Body of pancreas (tissue), 4 donors: ENCODE measurements around the gene ZNF730.

ENCODE experiments used
- POLR2A ChIP-seq, 3 donors: fragments of 450-650 bp; IDR thresholded peaks; one replicate each; pipeline ENCODE4 v1.6.1; 2016; ENCODE audit warnings: antibody characterized with exemption in 3 of 3, mild to moderate bottlenecking in 2 of 3
- TF ChIP-seq, protein P1 (sequence below), 7 experiments: fragments of 450-650 bp in 4 of 7; fragments of 200-600 bp in 3 of 7; sonication (generic) in 3 of 7; IDR thresholded peaks; one replicate each; pipeline ENCODE4 v1.5.1; 2016 to 2019; ENCODE audit warnings: antibody characterized with exemption in 7 of 7

GRCh38 chr19:23101241-23101640 is 15.6 kb upstream of the ZNF730 start:
- TF ChIP-seq, protein P1, sequence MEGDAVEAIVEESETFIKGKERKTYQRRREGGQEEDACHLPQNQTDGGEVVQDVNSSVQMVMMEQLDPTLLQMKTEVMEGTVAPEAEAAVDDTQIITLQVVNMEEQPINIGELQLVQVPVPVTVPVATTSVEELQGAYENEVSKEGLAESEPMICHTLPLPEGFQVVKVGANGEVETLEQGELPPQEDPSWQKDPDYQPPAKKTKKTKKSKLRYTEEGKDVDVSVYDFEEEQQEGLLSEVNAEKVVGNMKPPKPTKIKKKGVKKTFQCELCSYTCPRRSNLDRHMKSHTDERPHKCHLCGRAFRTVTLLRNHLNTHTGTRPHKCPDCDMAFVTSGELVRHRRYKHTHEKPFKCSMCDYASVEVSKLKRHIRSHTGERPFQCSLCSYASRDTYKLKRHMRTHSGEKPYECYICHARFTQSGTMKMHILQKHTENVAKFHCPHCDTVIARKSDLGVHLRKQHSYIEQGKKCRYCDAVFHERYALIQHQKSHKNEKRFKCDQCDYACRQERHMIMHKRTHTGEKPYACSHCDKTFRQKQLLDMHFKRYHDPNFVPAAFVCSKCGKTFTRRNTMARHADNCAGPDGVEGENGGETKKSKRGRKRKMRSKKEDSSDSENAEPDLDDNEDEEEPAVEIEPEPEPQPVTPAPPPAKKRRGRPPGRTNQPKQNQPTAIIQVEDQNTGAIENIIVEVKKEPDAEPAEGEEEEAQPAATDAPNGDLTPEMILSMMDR (IDR thresholded peaks at IDR 0.05) = no peak
- no peak for TF ChIP-seq POLR2A (IDR thresholded peaks at IDR 0.05)
